Liver (tissue), 3 donors: ENCODE measurements around the gene IFIT3.

Source experiments
- CTCF ChIP-seq: fragments of 150-350 bp; IDR thresholded peaks from 2 replicates; pipeline ENCODE4 v1.5.1; 2017; ENCODE audit warnings: improper control_type of control experiment, low read depth, low read length; ENCODE audit not compliant: missing input control
- MAX ChIP-seq: IDR thresholded peaks from 2 replicates; pipeline ENCODE4 v1.6.1; 2016; ENCODE audit warnings: antibody characterized with exemption
- REST ChIP-seq: IDR thresholded peaks from 2 replicates; pipeline ENCODE4 v1.6.1; 2016; ENCODE audit warnings: antibody characterized with exemption, mild to moderate bottlenecking
- SP1 ChIP-seq: IDR thresholded peaks from 2 replicates; pipeline ENCODE4 v1.6.1; 2018; ENCODE audit warnings: antibody characterized with exemption, mild to moderate bottlenecking
- TAF1 ChIP-seq: conservative IDR thresholded peaks from 2 replicates; pipeline ENCODE4 v1.6.1; 2016; ENCODE audit warnings: antibody characterized with exemption, mild to moderate bottlenecking
- donor health status: healthy.
- donor health status: healthy.

GRCh38 chr10:89351412-89351779 lies 23.6 kb downstream of the IFIT3 start:
- TF ChIP-seq TAF1 (no peak), MAX (no peak), SP1 (no peak), REST (no peak), CTCF (no peak)
